Measurements from ENCODE around the gene PTGR2. TPM values are rescaled to one million over a fixed set of nuclear protein-coding genes. Genes with fewer than 3 reads are reported as not detected.
A peak's percentile ranks its signal among the peaks of the same experiment; 100 is the strongest.
"Not testable (repeated sequence)": the region's sequence is repeated elsewhere in the genome, so short reads cannot be mapped to it uniquely, and the experiment has no call there.

The PTGR2 gene
- total RNA-seq, 1 experiment from 2014 or later: 6.5 TPM

- in situ Hi-C loops (cut with HindIII; ENCODE audit: low pct_unique_long_range_greater_than_20kb, low sequenced_read_pairs): no loop called here
- DNase-seq (ENCODE audit: low read depth): no peak
Observed at GRCh38 chr14:73873660-73874059, 22.0 kb downstream of the PTGR2 start.

GRCh38 chr14:73877790-73878189, 26.2 kb downstream of the PTGR2 start:
- in situ Hi-C loops (cut with HindIII; ENCODE audit: low pct_unique_long_range_greater_than_20kb, low sequenced_read_pairs): no loop called here
- DNase-seq (ENCODE audit: low read depth): no peak

- no peak for DNase-seq (ENCODE audit: low read depth)
- in situ Hi-C loops (cut with HindIII; ENCODE audit: low pct_unique_long_range_greater_than_20kb, low sequenced_read_pairs): no loop called here
Observed at GRCh38 chr14:73878436-73878835, 26.8 kb downstream of the PTGR2 start.

GRCh38 chr14:73879027-73879426, 27.4 kb downstream of the PTGR2 start:
- in situ Hi-C loops (cut with HindIII; ENCODE audit: low pct_unique_long_range_greater_than_20kb, low sequenced_read_pairs): no loop called here
- no peak for DNase-seq (ENCODE audit: low read depth)

- in situ Hi-C loops (cut with HindIII; ENCODE audit: low pct_unique_long_range_greater_than_20kb, low sequenced_read_pairs): no loop called here
Observed at GRCh38 chr14:73884438-73885190, 33.0 kb downstream of the PTGR2 start.

GRCh38 chr14:73886449-73887317, 35.1 kb downstream of the PTGR2 start, which contains the start of gene ZNF410:
Gene ZNF410, plus strand, starts transcription at chr14:73886859. Its CDS starts 5,317 bp downstream, at chr14:73892176.
- DNase-seq (ENCODE audit: low read depth): peak; percentile 90
- in situ Hi-C loops (cut with HindIII; ENCODE audit: low pct_unique_long_range_greater_than_20kb, low sequenced_read_pairs): no loop called here

More at GRCh38 chr14:73884438-73885190, 33.0 kb downstream of the PTGR2 start:
- no peak for DNase-seq (ENCODE audit: low read depth)

GRCh38 chr14:73887318-73887616, 35.6 kb downstream of the PTGR2 start:
- DNase-seq (ENCODE audit: low read depth): no peak
- in situ Hi-C loops (cut with HindIII; ENCODE audit: low pct_unique_long_range_greater_than_20kb, low sequenced_read_pairs): no loop called here

GRCh38 chr14:73887694-73888459, 36.2 kb downstream of the PTGR2 start:
- DNase-seq (ENCODE audit: low read depth): no peak
- in situ Hi-C loops (cut with HindIII; ENCODE audit: low pct_unique_long_range_greater_than_20kb, low sequenced_read_pairs): no loop called here

GRCh38 chr14:73888460-73888725, 36.8 kb downstream of the PTGR2 start:
- in situ Hi-C loops (cut with HindIII; ENCODE audit: low pct_unique_long_range_greater_than_20kb, low sequenced_read_pairs): no loop called here
- DNase-seq (ENCODE audit: low read depth): no peak

GRCh38 chr14:73888971-73889370, 37.3 kb downstream of the PTGR2 start:
- in situ Hi-C loops (cut with HindIII; ENCODE audit: low pct_unique_long_range_greater_than_20kb, low sequenced_read_pairs): no loop called here
- DNase-seq (ENCODE audit: low read depth): no peak

- in situ Hi-C loops (cut with HindIII; ENCODE audit: low pct_unique_long_range_greater_than_20kb, low sequenced_read_pairs): no loop called here
- DNase-seq (ENCODE audit: low read depth): no peak
Observed at GRCh38 chr14:73889376-73889775, 37.7 kb downstream of the PTGR2 start.

- in situ Hi-C loops (cut with HindIII; ENCODE audit: low pct_unique_long_range_greater_than_20kb, low sequenced_read_pairs); DNase-seq (ENCODE audit: low read depth): not testable (repeated sequence)
Observed at GRCh38 chr14:73894180-73894687, 42.6 kb downstream of the PTGR2 start.

- in situ Hi-C loops (cut with HindIII; ENCODE audit: low pct_unique_long_range_greater_than_20kb, low sequenced_read_pairs): no loop called here
- DNase-seq (ENCODE audit: low read depth): no peak
Observed at GRCh38 chr14:73895939-73896338, 44.3 kb downstream of the PTGR2 start.

- no peak for DNase-seq (ENCODE audit: low read depth)
- in situ Hi-C loops (cut with HindIII; ENCODE audit: low pct_unique_long_range_greater_than_20kb, low sequenced_read_pairs): no loop called here
Observed at GRCh38 chr14:73896521-73896920, 44.9 kb downstream of the PTGR2 start.

GRCh38 chr14:73903028-73903427, 51.4 kb downstream of the PTGR2 start:
- no peak for DNase-seq (ENCODE audit: low read depth)
- in situ Hi-C loops (cut with HindIII; ENCODE audit: low pct_unique_long_range_greater_than_20kb, low sequenced_read_pairs): no loop called here

- DNase-seq (ENCODE audit: low read depth): no peak
- in situ Hi-C loops (cut with HindIII; ENCODE audit: low pct_unique_long_range_greater_than_20kb, low sequenced_read_pairs): no loop called here
Observed at GRCh38 chr14:73909681-73910080, 58.0 kb downstream of the PTGR2 start.

GRCh38 chr14:73913256-73913655, 61.6 kb downstream of the PTGR2 start:
- in situ Hi-C loops (cut with HindIII; ENCODE audit: low pct_unique_long_range_greater_than_20kb, low sequenced_read_pairs): no loop called here
- no peak for DNase-seq (ENCODE audit: low read depth)

- no peak for DNase-seq (ENCODE audit: low read depth)
- in situ Hi-C loops (cut with HindIII; ENCODE audit: low pct_unique_long_range_greater_than_20kb, low sequenced_read_pairs): no loop called here
Observed at GRCh38 chr14:73916324-73916723, 64.7 kb downstream of the PTGR2 start.

GRCh38 chr14:73919457-73919856, 67.8 kb downstream of the PTGR2 start:
- DNase-seq (ENCODE audit: low read depth); in situ Hi-C loops (cut with HindIII; ENCODE audit: low pct_unique_long_range_greater_than_20kb, low sequenced_read_pairs): not testable (repeated sequence)
